Subcutaneous adipose tissue (tissue), 4 donors: ENCODE data around the gene SSTR5. TPM values are rescaled to one million over a fixed set of nuclear protein-coding genes. Genes with fewer than 3 reads are reported as not detected.

Experiments
- CTCF ChIP-seq: fragments of 450-650 bp; IDR thresholded peaks from one replicate; pipeline ENCODE4 v1.5.1; 2016; ENCODE audit warnings: low read depth, mild to moderate bottlenecking, control low read depth, antibody characterized with exemption, moderate library complexity
- total RNA-seq, 4 donors: library from RNA; depleted of rRNA; stranded (reverse); fragments of >200 nt; gene quantifications; one replicate each; pipeline ENCODE4 v1.1.0, GENCODE V29; 2016

SSTR5 gene
- total RNA-seq, 4 donors from 2014 or later = not detected

- TF ChIP-seq CTCF = no peak
Measured at GRCh38 chr16:1036166-1036565, 36.4 kb upstream of the SSTR5 start.

- TF ChIP-seq CTCF = no peak
Measured at GRCh38 chr16:1036726-1037393, 35.7 kb upstream of the SSTR5 start.

GRCh38 chr16:1037394-1038257 lies 34.9 kb upstream of the SSTR5 start:
- TF ChIP-seq CTCF = no peak

- no peak for TF ChIP-seq CTCF
Measured at GRCh38 chr16:1038932-1039331, 33.6 kb upstream of the SSTR5 start.

- no peak for TF ChIP-seq CTCF
Measured at GRCh38 chr16:1039762-1040161, 32.8 kb upstream of the SSTR5 start.

GRCh38 chr16:1040346-1040745 lies 32.2 kb upstream of the SSTR5 start:
- TF ChIP-seq CTCF = no peak

- TF ChIP-seq CTCF = no peak
Measured at GRCh38 chr16:1042049-1042744, 30.4 kb upstream of the SSTR5 start.
